ENCODE results near the gene SKI.

The SKI gene

GRCh38 chr1:2342384-2343022 lies 114.4 kb downstream of the SKI start:
- in situ Hi-C loops (cut with HindIII; ENCODE audit: low sequenced_read_pairs), result no loop called here
- no peak overlapping the region for H3K4me3 ChIP-seq (ENCODE audit: low read depth, low read length)
- TF ChIP-seq, protein P1, sequence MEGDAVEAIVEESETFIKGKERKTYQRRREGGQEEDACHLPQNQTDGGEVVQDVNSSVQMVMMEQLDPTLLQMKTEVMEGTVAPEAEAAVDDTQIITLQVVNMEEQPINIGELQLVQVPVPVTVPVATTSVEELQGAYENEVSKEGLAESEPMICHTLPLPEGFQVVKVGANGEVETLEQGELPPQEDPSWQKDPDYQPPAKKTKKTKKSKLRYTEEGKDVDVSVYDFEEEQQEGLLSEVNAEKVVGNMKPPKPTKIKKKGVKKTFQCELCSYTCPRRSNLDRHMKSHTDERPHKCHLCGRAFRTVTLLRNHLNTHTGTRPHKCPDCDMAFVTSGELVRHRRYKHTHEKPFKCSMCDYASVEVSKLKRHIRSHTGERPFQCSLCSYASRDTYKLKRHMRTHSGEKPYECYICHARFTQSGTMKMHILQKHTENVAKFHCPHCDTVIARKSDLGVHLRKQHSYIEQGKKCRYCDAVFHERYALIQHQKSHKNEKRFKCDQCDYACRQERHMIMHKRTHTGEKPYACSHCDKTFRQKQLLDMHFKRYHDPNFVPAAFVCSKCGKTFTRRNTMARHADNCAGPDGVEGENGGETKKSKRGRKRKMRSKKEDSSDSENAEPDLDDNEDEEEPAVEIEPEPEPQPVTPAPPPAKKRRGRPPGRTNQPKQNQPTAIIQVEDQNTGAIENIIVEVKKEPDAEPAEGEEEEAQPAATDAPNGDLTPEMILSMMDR (IDR thresholded peaks at IDR 0.05; ENCODE audit: low read depth, low read length, missing control alignments), result no peak
- DNase-seq (ENCODE audit: low read depth), result no peak

- in situ Hi-C loops (cut with HindIII; ENCODE audit: low sequenced_read_pairs), result no loop called here
- TF ChIP-seq, protein P1 (IDR thresholded peaks at IDR 0.05; ENCODE audit: low read depth, low read length, missing control alignments), result no peak
- H3K4me3 ChIP-seq (ENCODE audit: low read depth, low read length), result no peak overlapping the region
- no peak for DNase-seq (ENCODE audit: low read depth)
Measured at GRCh38 chr1:2343023-2343935, 115.2 kb downstream of the SKI start.

GRCh38 chr1:2344121-2344681 lies 116.1 kb downstream of the SKI start:
- H3K4me3 ChIP-seq (ENCODE audit: low read depth, low read length), result no peak overlapping the region
- TF ChIP-seq, protein P1 (IDR thresholded peaks at IDR 0.05; ENCODE audit: low read depth, low read length, missing control alignments), result no peak
- DNase-seq (ENCODE audit: low read depth), result no peak
- in situ Hi-C loops (cut with HindIII; ENCODE audit: low sequenced_read_pairs), result no loop called here

- TF ChIP-seq, protein P1 (IDR thresholded peaks at IDR 0.05; ENCODE audit: low read depth, low read length, missing control alignments), result no peak
- DNase-seq (ENCODE audit: low read depth), result no peak
- no peak overlapping the region for H3K4me3 ChIP-seq (ENCODE audit: low read depth, low read length)
- in situ Hi-C loops (cut with HindIII; ENCODE audit: low sequenced_read_pairs), result loop anchor here (5.0 kb wide), 2 partner anchors 43 to 148 kb away; no protein-coding TSS in a partner anchor
Measured at GRCh38 chr1:2344744-2345296, 116.7 kb downstream of the SKI start.

DNA sequence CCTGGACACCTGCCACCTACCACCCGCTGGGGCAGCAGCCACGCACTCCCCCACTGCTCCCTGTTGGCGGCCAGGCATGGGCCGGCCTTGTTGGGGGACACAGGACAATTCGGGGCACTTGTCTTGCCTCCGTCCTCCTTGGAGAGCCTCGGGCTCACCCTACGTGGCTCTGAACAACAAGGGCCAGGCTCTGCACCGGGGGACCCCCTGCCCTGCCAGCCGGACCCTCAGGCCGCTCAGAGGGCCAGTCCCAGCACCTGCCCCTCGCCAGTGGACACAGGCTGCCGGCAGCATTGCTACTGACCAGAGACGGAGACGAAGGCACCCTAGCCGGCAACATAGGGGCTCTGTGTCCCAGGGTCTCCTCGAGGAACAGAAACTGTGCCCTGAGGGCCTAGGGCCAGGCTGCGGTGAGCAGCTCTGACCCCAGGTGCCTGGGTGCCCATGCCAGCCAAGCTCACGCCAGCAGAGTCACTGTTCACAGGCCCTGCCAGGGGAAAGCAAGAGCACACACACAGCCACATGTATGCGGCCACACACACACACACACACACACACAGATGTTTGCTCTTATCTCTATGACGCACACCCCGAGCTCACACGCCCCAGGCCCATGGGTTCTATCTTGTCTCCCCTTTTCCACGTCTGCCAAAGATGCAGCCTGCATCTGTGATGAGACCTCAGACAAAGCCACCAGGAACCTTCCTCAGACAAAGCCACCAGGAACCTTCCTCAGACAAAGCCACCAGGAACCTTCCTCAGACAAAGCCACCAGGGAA lies 117.4 kb downstream of the SKI start:
- TF ChIP-seq, protein P1 (IDR thresholded peaks at IDR 0.05; ENCODE audit: low read depth, low read length, missing control alignments), result no peak
- no peak for DNase-seq (ENCODE audit: low read depth)
- in situ Hi-C loops (cut with HindIII; ENCODE audit: low sequenced_read_pairs), result loop anchor here (5.0 kb wide), 2 partner anchors 43 to 148 kb away; no protein-coding TSS in a partner anchor
- no peak overlapping the region for H3K4me3 ChIP-seq (ENCODE audit: low read depth, low read length)

Data from astrocyte of the cerebellum (primary cell).